Measurements from ENCODE around the gene AMBP.
"Not testable (repeated sequence)": the region's sequence is repeated elsewhere in the genome, so short reads cannot be mapped to it uniquely, and the experiment has no call there.

Gene AMBP

GRCh38 chr9:114091711-114092110 is 13.6 kb upstream of the AMBP start:
- no peak for DNase-seq (ENCODE audit: low read depth)

DNA sequence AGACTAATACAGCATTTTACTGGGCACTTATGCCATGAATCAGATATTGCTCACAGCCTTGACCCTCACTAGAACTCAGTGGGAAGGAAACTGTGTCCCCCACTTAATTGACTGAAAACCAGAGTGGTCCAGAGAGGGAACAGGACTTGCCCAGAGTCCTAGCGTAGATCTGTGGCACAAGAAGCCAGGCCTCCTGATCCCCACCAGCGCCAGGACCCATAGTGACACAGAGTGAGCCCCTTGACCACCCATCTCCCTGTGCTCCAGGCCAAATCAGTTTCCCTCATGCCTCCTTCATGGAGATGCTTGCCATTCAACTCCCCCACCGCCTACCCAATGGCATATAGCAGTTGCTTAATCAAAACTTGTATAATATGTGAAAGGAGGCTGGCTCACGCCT is 12.7 kb upstream of the AMBP start:
- DNase-seq (ENCODE audit: low read depth), result no peak

GRCh38 chr9:114089206-114089840 is 11.2 kb upstream of the AMBP start:
- no peak for DNase-seq (ENCODE audit: low read depth)

DNA sequence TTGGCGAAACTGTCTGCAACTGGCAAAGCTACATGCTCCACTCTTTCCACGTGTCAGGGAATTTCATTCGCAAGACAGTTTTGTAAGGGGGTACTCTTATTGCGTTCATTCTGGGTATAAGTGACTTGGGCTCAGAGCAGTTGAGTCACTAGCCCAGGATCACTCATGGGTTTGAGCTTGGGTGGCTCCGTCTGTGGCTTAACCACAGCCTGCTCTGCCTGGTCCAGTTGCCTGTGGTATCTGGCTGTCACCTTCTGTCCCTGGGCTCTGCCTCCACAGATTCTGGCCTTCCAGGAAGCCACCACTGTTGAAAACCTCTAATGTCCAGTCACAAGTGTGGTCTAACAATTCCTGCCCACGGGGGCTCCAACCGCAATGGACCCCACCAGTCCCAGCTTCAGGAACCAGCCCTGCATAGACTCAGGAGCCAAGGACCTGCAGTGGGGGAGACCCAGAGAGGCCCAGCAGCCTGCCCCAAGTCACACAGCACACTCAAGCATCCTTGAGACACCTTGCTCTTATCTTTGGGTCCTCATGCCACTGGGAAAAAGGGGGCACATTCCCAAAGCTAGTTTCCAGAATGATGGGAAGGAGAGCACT is 10.6 kb upstream of the AMBP start:
- no peak for DNase-seq (ENCODE audit: low read depth)

GRCh38 chr9:114087721-114088120 is 9.6 kb upstream of the AMBP start:
- DNase-seq (ENCODE audit: low read depth), result no peak

- DNase-seq (ENCODE audit: low read depth), result no peak
Observed at GRCh38 chr9:114086607-114087006, 8.5 kb upstream of the AMBP start.

DNA sequence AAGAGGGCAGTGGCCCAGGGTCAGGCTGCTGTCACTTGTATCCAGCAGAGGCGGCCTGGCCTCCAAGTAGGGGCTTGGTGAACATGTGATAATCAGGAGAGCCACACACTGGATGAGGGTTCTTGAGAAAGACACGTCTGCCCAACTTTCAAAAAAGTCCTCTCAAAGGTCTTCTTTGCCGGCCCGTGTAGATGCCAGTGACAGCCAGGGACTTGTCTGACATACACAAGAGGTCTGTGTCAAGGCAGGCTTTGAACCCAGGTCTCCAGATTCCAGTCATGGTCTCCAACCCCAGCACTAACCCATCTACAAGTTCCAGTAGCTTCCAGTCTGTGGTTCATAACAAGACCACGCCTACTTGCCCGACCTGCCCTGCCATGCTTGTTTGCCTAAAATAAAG is 7.9 kb upstream of the AMBP start:
- DNase-seq (ENCODE audit: low read depth), result no peak

DNA sequence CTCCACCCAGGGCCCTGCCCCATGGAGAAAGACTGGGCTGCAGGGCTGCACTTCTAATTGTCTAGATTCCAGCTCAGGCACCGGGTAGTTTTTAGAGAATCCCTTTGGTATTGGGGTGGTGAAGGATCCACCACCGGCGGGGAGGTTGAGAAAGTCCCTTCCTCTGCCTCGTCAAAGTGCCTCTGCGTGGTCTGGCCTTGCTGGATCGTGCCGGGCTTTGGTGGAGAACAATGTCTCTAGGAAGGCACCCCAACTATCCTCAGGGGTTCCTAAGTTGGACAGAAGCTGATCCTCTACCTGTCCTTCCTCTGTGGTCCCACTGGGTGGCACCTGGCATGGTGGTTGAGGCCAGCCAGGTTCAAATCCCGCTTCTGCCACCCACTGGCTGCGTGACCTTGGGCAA is 7.3 kb upstream of the AMBP start:
- DNase-seq (ENCODE audit: low read depth), result no peak

DNA sequence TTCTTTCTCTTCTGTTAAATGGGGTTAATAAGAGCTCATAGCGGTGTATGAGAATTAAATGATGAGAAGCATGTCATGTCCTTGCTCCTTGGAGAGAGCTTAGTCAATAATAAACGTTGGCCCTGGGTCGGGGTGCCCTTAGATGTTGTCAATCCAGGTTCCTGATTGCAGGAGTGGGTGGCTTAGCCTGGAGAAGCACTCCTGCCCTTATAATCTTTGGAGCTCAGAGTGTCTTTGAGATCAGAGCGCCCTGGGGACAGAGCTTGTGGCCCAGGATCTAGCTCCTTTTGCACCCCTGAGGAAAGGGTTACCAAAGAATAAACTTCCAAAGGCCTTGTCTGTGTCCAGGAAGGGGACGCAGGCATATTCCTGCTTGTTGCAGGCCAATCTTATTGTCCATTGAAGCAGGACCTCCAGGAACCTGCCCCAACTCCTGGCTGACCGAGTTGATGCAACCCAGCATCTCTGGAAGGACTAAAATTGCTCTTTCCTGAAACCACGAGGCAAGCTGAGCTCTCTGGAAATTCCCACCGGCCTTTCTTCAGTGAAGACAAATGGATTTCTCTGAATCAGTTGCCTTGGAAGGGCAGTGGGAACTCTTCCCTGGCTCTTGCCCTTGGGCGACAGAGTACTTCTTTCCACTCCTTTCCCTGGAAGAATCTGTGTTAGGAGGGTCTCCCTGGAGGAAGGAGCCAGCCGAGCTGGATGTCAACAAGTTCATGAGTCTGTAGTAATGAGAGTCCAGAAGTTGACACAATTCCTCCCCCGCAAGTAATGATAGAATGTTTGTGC is 6.4 kb upstream of the AMBP start:
- no peak for DNase-seq (ENCODE audit: low read depth)

- no peak for DNase-seq (ENCODE audit: low read depth)
Observed at GRCh38 chr9:114083666-114084065, 5.6 kb upstream of the AMBP start.

GRCh38 chr9:114082763-114083412 is 4.8 kb upstream of the AMBP start:
- DNase-seq (ENCODE audit: low read depth), result not testable (repeated sequence)

DNA sequence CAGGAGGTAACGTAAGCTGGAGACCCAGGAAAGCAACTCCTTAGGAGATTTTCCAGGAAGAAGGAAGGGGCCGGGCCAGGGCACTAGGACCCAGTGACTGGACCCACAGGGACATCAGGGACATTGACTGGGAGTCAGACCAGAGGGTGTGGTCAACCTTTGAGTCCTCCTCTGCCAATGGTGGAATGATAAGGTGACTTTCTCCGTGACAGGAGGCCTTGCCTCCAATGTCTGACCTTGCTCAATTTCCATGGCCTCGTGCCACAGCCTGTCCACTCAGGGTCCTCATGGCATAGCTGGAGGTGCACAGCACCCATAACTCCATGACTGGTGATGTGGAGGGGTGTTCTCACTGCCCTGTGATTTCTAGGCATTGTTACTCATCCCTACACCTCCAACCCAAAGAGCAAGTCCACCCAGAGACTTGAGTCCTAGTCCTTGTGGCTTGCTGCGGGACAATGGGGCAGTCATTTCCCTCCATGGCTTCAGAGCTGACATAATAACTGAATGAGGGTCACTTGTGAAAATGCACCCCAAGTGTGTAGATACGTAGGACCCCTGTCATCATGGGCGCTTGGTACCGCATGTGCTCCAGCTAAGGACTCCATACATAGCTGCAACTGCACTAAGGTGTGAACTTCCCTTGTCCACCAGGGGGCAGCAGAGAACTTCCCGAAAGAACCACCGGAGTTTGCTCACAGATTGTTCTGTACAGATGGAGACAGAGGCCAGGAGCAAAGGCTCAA is 4.1 kb upstream of the AMBP start:
- DNase-seq (ENCODE audit: low read depth), result peak; percentile 60

GRCh38 chr9:114081441-114082016 is 3.4 kb upstream of the AMBP start:
- DNase-seq (ENCODE audit: low read depth), result no peak

- DNase-seq (ENCODE audit: low read depth), result no peak
Observed at GRCh38 chr9:114080773-114081440, 2.8 kb upstream of the AMBP start.

- no peak for DNase-seq (ENCODE audit: low read depth)
Observed at GRCh38 chr9:114080195-114080772, 2.2 kb upstream of the AMBP start.

DNA sequence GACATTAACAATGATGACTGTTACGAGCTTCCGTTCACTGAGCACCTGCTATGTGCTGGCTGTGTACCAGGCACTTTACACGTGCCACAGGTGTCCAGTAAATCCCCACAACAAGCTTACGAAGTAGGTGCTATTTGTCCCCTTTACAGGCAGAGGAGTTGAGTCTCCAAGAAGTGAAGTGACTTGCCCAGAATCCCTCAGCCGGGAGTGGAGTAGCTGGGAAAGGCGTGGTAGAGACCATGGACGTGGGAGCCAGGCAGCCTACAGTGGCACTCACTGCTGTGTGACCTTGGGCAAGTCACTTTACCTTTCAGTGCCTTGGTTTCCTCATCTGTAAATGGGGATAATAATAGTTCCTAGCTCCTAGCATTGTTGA is 669 bp upstream of the AMBP start:
- DNase-seq (ENCODE audit: low read depth), result no peak

DNA sequence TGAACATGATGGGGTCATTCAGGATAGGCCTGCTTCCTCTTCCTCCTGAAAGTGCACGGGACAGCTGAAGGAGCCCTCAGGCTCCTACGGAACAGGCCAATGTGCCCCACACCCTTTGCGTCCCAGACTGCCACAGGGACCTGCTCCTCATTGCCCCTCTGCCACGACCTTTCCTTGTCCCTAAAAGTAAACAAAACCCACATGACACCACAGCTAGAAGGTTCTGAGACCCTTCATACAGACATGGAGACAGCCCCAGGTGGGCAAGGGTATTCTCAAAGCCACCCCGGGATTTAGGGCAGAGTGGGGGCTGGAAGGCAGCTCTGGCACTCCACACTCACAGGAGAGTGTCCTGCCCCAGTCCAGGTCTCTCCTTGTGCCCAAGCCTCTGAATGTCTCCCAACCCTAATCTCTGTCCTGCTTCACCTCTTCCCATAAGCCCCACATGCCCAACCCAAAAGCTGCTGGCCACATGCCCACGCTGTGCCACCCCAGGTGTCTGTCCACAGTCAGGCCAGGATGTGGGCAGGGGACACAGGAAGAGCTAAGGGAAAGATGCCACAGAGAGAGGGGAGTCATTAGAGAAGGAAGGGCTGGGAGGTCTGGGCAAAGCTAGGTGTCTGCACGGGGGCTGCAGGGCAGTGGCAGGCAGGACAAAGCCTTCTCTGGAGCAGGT is 800 bp downstream of the AMBP start:
- DNase-seq (ENCODE audit: low read depth), result no peak

- DNase-seq (ENCODE audit: low read depth), result no peak
Observed at GRCh38 chr9:114076237-114077161, 1.6 kb downstream of the AMBP start.

DNA sequence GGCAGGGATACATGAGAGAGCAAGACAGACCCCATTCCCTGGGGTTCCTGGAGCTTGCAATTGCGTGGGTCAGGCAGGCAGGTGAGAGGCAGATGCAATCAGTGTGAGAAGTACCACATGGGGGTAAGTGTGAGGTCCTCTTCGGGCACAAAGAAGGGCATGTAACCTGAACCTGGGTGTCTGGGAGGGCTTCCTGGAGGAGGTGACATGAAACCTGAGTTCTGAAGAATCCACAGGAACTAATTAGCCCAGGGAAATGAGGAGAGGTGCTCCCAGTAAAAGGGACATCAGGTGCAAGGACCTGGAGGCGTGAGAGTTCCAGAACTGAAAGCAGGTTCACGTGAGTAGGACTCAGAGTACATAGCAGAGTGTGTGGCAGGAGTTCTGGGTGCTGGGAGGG is 2.5 kb downstream of the AMBP start:
- no peak for DNase-seq (ENCODE audit: low read depth)

All from CMK (cell line).